GM21381 (cell line): ENCODE data around the gene UBE2I.
"Not testable (repeated sequence)": the region's sequence is repeated elsewhere in the genome, so short reads cannot be mapped to it uniquely, and the experiment has no call there.

Experiments used
- ATAC-seq: cut with Tn5 transposase; IDR thresholded peaks from one replicate; pipeline ENCODE4 v1.9.1; 2021; ENCODE audit warnings: mild to moderate bottlenecking, moderate library complexity; ENCODE audit not compliant: unreplicated experiment

Gene UBE2I

DNA sequence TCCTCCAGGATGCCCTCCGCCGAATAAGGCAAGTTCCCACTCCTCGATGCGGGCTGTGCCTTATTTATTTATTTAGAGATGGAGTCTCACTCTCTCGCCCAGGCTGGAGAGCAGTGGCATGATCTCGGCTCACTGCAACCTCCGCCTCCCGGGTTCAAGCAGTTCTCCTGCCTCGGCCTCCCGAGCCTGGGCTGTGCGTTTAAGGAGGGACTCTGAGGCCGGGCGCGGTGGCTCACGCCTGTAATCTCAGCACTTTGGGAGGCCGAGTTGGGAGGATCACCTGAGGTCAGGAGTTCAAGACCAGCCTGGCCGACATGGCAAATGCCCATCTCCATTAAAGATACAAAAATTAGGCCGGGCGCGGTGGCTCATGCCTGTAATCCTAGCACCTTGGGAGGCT is 18.7 kb downstream of the UBE2I start:
- ATAC-seq, result not testable (repeated sequence)

DNA sequence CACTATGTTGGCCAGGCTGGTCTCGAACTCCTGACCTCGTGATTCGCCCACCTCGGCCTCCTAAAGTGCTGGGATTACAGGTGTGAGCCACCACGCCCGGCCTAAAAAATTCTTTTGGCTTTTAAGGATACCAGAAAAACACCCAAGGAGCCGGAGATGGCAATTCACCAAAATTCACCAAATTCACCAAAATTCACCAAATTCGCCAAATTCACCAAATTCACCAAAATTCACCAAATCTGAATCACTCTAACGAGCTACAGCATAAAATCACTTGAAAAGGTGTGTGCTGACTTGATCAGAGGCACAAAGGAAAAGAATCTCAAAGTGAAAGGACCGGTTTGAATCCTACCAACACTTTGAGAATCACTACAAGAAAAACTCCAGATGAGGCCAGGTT is 19.5 kb downstream of the UBE2I start:
- not testable (repeated sequence) for ATAC-seq

DNA sequence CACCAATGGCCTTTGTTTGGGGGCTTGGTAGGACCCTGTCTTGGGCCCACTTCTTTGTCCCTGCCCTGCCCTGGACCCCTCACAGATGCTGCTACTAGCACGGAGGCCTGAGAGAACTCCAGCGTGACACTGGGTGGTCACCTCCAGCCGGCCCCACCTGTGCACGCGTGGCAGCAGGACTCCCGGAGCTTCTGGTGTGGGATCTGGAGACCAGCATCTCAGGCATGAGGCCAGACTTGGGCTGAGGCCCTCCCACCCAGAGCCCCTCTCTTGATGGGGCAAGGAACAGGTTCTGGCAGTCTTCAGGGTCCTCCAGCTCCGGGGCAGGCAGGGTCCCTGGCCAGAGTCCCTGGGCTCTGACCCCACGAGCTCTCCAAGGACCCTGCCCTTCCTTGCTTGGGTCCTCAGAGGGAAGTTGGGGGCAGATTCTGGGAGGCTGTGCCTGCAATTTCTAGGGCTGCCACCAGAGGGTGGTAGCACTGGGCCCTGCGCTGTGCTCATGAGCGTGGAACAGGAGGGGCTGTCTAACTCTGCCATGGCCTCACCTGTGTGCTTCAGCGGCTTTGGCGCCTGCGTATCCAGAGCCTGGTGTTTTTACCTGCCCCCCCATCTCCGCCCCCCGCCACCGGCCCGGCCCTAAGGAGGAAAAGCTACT is 21.0 kb downstream of the UBE2I start:
- ATAC-seq, result no peak

DNA sequence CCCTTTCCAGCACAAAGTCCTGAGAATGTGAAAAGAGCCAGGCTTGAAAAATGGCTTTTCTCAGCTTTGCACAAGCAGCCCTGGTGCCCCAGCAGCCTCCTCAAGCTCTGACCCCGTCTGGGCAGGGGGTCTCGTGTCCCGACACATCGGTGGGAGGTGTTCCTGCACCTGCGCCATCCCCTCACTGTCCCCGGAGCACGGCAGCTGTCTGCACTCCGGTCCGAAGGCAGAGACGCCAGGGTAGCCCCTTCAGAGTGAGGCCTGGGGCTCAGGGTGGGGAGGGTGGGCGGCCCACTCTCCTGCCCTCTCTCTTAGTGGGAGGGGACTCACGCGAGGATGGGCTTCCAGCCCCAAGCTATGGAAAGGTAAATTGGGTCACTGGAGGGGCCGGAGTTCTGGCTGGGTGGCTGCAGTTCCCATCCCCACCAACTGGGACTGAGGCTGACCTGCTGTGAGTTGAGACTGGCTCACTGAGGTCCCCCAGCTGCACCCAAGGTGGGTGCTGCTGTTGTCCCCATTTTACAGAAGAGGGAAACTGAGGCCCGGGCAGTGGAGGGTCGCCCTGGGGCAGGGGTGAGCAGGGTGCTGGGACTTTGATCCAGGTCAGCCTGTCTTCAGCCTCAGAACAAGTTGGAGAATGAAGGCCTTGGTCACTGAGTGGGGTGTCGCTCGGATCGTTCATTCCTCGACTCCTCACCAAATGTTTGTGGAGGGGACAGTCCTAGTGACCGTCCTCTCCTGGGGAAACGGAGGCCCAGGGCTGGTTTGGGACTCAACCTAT is 21.7 kb downstream of the UBE2I start:
- no peak for ATAC-seq

DNA sequence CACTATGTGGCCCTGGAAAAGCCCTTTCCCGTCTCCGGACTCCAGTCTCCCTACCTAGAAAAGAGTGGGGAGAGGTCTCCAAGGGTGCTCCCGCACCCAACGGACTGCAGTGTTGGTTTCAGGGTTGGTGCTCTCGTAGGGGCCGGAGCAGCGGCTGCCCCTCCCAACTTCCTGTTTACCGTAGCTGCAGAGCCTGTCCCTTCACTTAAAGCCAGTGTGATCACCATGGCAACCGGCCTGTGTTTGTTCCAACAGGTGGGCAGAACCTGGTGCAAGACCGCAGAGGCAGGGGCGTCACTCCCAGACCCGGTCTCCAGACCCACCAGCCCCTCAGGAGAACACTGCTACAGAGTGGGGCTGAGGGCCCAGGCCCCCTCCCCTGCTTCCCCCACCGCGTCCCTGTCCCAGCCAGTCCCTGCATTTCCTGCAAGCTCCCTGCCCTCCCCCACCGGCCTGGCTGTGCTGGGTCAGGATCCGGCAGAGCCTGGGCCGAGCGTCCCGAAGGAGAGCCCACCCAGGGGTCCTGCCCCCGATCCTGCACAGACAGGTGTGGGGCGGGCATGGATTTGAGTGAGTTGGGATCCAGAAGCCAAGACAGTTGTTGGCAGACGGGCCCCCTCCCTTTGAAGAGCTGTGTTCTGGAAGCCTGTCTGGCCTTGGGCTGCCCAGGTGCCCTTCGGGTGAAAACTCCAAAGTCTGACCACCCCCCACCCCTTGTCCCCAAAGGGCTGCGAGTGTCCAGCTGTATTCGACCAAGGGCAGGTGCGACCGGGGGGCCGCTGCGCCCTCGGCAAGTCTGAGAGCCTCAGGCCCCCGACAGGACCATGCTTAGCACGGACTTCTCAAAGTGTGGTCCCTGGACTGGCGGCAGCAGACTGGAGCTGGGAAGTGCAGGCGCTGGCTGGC is 22.5 kb downstream of the UBE2I start:
- ATAC-seq, result no peak

DNA sequence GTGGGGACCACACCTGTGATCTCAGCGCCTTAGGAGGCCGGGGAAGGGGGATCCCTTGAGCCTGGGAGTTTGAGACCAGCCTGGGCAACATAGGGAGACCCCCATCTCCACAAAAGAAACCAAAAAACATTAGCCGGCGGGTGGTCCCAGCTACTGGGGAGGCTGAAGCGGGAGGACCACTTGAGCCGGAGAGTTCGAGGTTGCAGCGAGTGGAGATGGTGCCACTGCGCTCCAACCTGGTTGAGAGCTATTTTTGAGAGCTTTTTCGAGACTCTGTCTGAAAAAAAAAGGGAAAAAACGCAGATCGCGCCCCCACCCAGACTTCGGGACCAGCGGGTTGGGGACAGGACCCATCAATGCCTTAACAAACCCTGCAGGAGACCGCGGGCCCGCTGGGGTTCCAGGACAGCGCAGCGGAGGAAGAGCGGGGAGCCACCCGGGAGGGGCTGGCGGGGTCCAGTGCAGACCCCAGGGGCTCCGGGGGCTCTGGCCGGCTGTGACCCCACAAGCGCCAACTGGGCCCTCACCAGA is 23.2 kb downstream of the UBE2I start:
- no peak for ATAC-seq

DNA sequence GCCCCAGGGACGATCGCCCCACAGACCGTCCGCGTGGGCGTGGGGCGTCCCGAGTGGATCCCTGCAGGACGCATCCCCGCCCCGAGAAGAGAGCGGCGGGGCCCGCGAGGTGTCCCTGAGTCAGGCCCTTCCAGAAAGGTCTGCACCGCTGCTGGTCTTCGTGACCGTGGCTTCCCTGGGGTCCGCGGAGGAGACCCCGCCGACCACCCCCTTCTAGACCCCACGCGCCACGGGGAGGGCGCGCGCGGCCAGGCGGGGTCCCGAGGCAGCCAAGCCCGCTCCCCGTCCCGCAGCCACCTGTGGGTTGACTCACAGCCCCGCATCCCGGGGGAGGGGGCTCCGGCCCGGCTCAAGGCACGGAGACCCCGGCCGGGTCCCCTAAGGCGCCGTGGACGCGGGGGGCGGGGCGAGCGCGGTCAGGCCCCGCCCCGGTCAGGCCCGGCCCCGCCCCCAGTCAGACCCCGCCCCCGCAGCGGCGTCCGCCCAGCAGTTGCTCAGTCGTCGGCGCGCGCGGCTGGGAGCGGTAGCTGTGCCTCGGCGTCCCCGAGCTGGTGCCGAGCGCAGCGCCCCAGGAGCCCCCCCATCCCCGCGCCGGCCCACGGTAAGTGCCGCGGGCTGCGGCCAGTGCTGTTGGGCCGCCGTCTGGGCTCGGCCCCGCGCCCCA is 23.8 kb downstream of the UBE2I start, which contains the start of gene BAIAP3:
BAIAP3 (plus strand) TSS at position 497 of the 664 bp plus-strand sequence. CDS start 4,905 bp downstream, outside the sequence.
- no peak for ATAC-seq

GRCh38 chr16:1333854-1334700 is 24.6 kb downstream of the UBE2I start:
- ATAC-seq, result no peak

DNA sequence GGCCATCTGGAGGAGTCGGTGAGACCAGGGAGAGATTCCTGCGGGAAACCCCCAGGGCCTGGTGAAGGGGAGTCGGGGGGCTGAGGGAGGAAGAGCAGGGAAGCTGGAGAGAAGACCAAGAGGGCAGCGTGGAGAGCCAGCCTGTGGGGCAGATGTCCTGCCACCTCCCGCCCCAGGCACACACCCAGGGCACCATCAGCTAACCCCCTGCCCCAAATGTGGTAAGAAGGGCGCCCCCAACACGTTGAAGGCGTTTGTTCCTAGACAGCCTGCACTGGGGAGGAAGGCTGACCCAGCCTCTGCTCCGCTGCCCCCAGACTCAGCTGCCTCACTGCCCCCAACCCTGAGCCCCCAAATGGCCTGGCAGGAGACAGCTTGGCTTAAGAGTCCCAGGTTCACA is 25.3 kb downstream of the UBE2I start:
- no peak for ATAC-seq

- no peak for ATAC-seq
Observed at GRCh38 chr16:1335211-1335971, 26.0 kb downstream of the UBE2I start.

- ATAC-seq, result no peak
Observed at GRCh38 chr16:1335996-1336395, 26.6 kb downstream of the UBE2I start.

DNA sequence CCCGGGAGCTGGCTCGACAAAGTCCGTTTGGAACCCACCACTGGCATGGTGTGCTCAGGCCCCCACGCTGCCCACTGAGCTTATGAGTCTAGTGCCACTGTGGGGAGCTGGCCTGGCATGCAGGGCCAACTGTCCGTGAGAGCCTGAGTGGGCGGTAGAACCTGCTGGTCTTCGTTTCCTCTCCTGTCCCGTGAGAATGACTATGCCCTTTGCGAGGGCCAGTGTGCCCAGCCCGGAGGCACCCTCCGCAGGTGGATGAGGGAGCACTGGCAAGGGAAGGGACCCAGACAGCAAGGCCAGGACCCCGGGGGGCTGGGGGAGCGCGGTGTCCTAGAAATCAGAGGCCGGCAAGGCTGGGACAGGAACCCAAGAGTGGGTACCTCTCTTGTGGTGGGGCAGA is 27.2 kb downstream of the UBE2I start:
- no peak for ATAC-seq

- ATAC-seq, result no peak
Observed at GRCh38 chr16:1337486-1337885, 28.1 kb downstream of the UBE2I start.

GRCh38 chr16:1338119-1338730 is 28.8 kb downstream of the UBE2I start:
- ATAC-seq, result no peak

- no peak for ATAC-seq
Observed at GRCh38 chr16:1338855-1339675, 29.6 kb downstream of the UBE2I start.

GRCh38 chr16:1340730-1341494 is 31.5 kb downstream of the UBE2I start:
- ATAC-seq, result no peak
